DMS 273 (cell line): Measurements from ENCODE around the gene PIK3R5.

Experiments
- DNase-seq: peaks from one replicate; lab custom pipeline; 2025; ENCODE audit not compliant: unreplicated experiment; lab: John Stamatoyannopoulos, UW

PIK3R5 gene

GRCh38 chr17:8881606-8882005, 83.9 kb downstream of the PIK3R5 start:
- DNase-seq: no peak

- no peak for DNase-seq
These were observed 85.0 kb downstream of the PIK3R5 start for GRCh38 chr17:8880466-8880865.

GRCh38 chr17:8879410-8879809, 86.1 kb downstream of the PIK3R5 start:
- DNase-seq: no peak

- no peak for DNase-seq
These were observed 87.5 kb downstream of the PIK3R5 start for GRCh38 chr17:8877984-8878383.

- DNase-seq: no peak
These were observed 89.5 kb downstream of the PIK3R5 start for GRCh38 chr17:8875957-8876356.

GRCh38 chr17:8875436-8875835, 90.1 kb downstream of the PIK3R5 start:
- no peak for DNase-seq

GRCh38 chr17:8873801-8874715, 91.4 kb downstream of the PIK3R5 start:
- no peak for DNase-seq

- DNase-seq: no peak
These were observed 92.6 kb downstream of the PIK3R5 start for GRCh38 chr17:8872705-8873435.

GRCh38 chr17:8872036-8872704, 93.3 kb downstream of the PIK3R5 start:
- DNase-seq: no peak

- no peak for DNase-seq
These were observed 94.4 kb downstream of the PIK3R5 start for GRCh38 chr17:8871081-8871581.

GRCh38 chr17:8870406-8871040, 95.0 kb downstream of the PIK3R5 start:
- no peak for DNase-seq

- no peak for DNase-seq
These were observed 96.2 kb downstream of the PIK3R5 start for GRCh38 chr17:8869114-8869815.

- no peak for DNase-seq
These were observed 97.0 kb downstream of the PIK3R5 start for GRCh38 chr17:8868529-8868951.

- no peak for DNase-seq
These were observed 97.4 kb downstream of the PIK3R5 start for GRCh38 chr17:8868092-8868491.

- DNase-seq: no peak
These were observed 98.0 kb downstream of the PIK3R5 start, which contains the start of gene PIK3R6 for GRCh38 chr17:8867361-8867981. TSS of gene PIK3R6 (minus strand) at chr17:8867674. CDS start at chr17:8849794, 17,880 bp downstream.

- DNase-seq: no peak
These were observed 99.7 kb downstream of the PIK3R5 start for GRCh38 chr17:8865811-8866210.

GRCh38 chr17:8865385-8865784, 100.1 kb downstream of the PIK3R5 start:
- no peak for DNase-seq

- DNase-seq: no peak
These were observed 103.1 kb downstream of the PIK3R5 start for GRCh38 chr17:8862213-8863056.
